HEK293 (cell line): ENCODE results near the gene CRB3.

ENCODE experiments used
- CTCF ChIA-PET: fragments of 350-600 bp; formaldehyde crosslinking; extraction: SDS; loops from one replicate; lab custom pipeline; 2021; ENCODE audit warnings: antibody characterized with exemption; lab: Yijun Ruan, JAX
- POLR2A ChIA-PET: fragments of 300-600 bp; formaldehyde crosslinking; extraction: SDS; loops from one replicate; lab custom pipeline; 2020; ENCODE audit warnings: antibody characterized with exemption, inconsistent platforms; lab: Yijun Ruan, JAX
- H3K27ac ChIP-seq: fragments of 200-500 bp; sonication (Bioruptor generic); 2 replicates; pipeline ENCODE4 v1.5.1; 2014; ENCODE audit warnings: low read depth, low read length, control low read depth, inconsistent platforms; ENCODE audit errors: extremely low read depth
- H3K36me3 ChIP-seq, 2 experiments: fragments of 200-500 bp in 1 of 2; sonication (Bioruptor generic) in 1 of 2; 1 replicate in 1 of 2; 2 replicates in 1 of 2; pipeline ENCODE4 v1.5.1; 2014 to 2017; ENCODE audit warnings: inconsistent platforms in 2 of 2, low read length in 2 of 2; ENCODE audit not compliant: control insufficient read depth in 2 of 2, insufficient read depth in 1 of 2
- H3K4me1 ChIP-seq: fragments of 200-500 bp; sonication (Bioruptor generic); 2 replicates; pipeline ENCODE4 v1.5.1; 2014; ENCODE audit warnings: mild to moderate bottlenecking, low read length, inconsistent platforms; ENCODE audit not compliant: control insufficient read depth, insufficient read depth
- H3K4me3 ChIP-seq: 2 replicates; pipeline ENCODE4 v1.5.1; 2011; ENCODE audit warnings: low read depth, mild to moderate bottlenecking, control low read depth, low read length, moderate library complexity
- H3K9me3 ChIP-seq: fragments of 200-500 bp; sonication (Bioruptor generic); 2 replicates; pipeline ENCODE4 v1.5.1; 2014; ENCODE audit warnings: low read depth, low read length, inconsistent platforms; ENCODE audit not compliant: control insufficient read depth, insufficient read depth
- EGR2 ChIP-seq: fragments of 450-650 bp; formaldehyde crosslinking; IDR thresholded peaks from 2 replicates; pipeline ENCODE4 v1.5.1; 2016; ENCODE audit warnings: low read depth, missing biosample characterization, missing genetic modification characterization
- GLI2 ChIP-seq: fragments of 450-650 bp; formaldehyde crosslinking; IDR thresholded peaks from 2 replicates; pipeline ENCODE4; 2017; ENCODE audit warnings: missing biosample characterization, missing genetic modification characterization, low read depth, borderline replicate concordance
- GLIS2 ChIP-seq: fragments of 450-650 bp; formaldehyde crosslinking; IDR thresholded peaks from 2 replicates; pipeline ENCODE4 v1.5.1; 2016; ENCODE audit warnings: missing biosample characterization, missing genetic modification characterization
- HIC1 ChIP-seq: fragments of 450-650 bp; formaldehyde crosslinking; IDR thresholded peaks from 2 replicates; pipeline ENCODE4 v1.5.1; 2016; ENCODE audit warnings: missing biosample characterization, missing genetic modification characterization
- INSM2 ChIP-seq: fragments of 450-650 bp; formaldehyde crosslinking; IDR thresholded peaks from 2 replicates; pipeline ENCODE4 v1.5.1; 2016; ENCODE audit warnings: missing biosample characterization, missing genetic modification characterization
- KLF8 ChIP-seq: fragments of 450-650 bp; formaldehyde crosslinking; IDR thresholded peaks from 2 replicates; pipeline ENCODE4 v1.5.1; 2016; ENCODE audit warnings: missing biosample characterization, missing genetic modification characterization
- PBX3 ChIP-seq: sonication (generic); formaldehyde crosslinking; IDR thresholded peaks from 2 replicates; pipeline ENCODE4 v1.8.1; 2022; ENCODE audit warnings: mild to moderate bottlenecking, moderate library complexity, missing genetic modification reagents
- REPIN1 ChIP-seq: fragments of 450-650 bp; formaldehyde crosslinking; IDR thresholded peaks from 2 replicates; pipeline ENCODE4 v1.5.1; 2017; ENCODE audit warnings: missing biosample characterization, missing genetic modification characterization, low read depth
- SCRT1 ChIP-seq: fragments of 450-650 bp; formaldehyde crosslinking; IDR thresholded peaks from 2 replicates; pipeline ENCODE4 v1.5.1; 2016; ENCODE audit warnings: missing biosample characterization, missing genetic modification characterization, borderline replicate concordance
- ZFHX2 ChIP-seq: fragments of 450-650 bp; formaldehyde crosslinking; conservative IDR thresholded peaks from 2 replicates; pipeline ENCODE4 v1.5.1; 2016; ENCODE audit warnings: missing biosample characterization, missing genetic modification characterization
- ZNF138 ChIP-seq: fragments of 450-650 bp; formaldehyde crosslinking; IDR thresholded peaks from 2 replicates; pipeline ENCODE4 v1.5.1; 2016; ENCODE audit warnings: missing biosample characterization, missing genetic modification characterization, borderline replicate concordance
- ZNF518A ChIP-seq: fragments of 450-650 bp; formaldehyde crosslinking; conservative IDR thresholded peaks from 2 replicates; pipeline ENCODE4 v1.5.1; 2016; ENCODE audit warnings: low read depth, missing biosample characterization, missing genetic modification characterization
- ZNF561 ChIP-seq: fragments of 450-650 bp; IDR thresholded peaks from 2 replicates; pipeline ENCODE4 v1.5.1; 2018; ENCODE audit warnings: missing biosample characterization, missing genetic modification characterization, borderline replicate concordance
- ZNF677 ChIP-seq: fragments of 450-650 bp; IDR thresholded peaks from 2 replicates; pipeline ENCODE4 v1.5.0; 2018; ENCODE audit warnings: missing biosample characterization, mild to moderate bottlenecking, missing genetic modification characterization, moderate library complexity
- TF ChIP-seq, protein P1 (sequence below): fragments of 450-650 bp; formaldehyde crosslinking; IDR thresholded peaks from 2 replicates; pipeline ENCODE4 v1.5.1; 2016; ENCODE audit warnings: missing biosample characterization, missing genetic modification characterization, borderline replicate concordance

Gene CRB3

GRCh38 chr19:6464070-6464873 lies at the start of gene CRB3:
Gene CRB3, plus strand, starts transcription at chr19:6464271. Its CDS starts 431 bp downstream, at chr19:6464702.
- POLR2A ChIA-PET = interaction anchor here (0.6 kb wide), 1 partner anchor 451 kb away, joined by 4 read pairs; no protein-coding TSS in a partner anchor
- Histone ChIP-seq H3K9me3 (no peaks in the 10 kb centered on the region), H3K4me1 (no peaks in the 10 kb centered on the region), H3K36me3 (no peaks in the 10 kb centered on the region), H3K4me3 (peak within 1 kb of the TSS; percentile 55), H3K27ac (no peak within 1 kb of the TSS)
- TF ChIP-seq ZNF677 (tag by site-specific recombination) (no peak), KLF8 (tag by site-specific recombination) (peak; percentile 36; the same call in 1 of the 2 replicates)
- CTCF ChIA-PET = interaction anchor here (0.6 to 1.1 kb wide), 2 partner anchors 17 to 27 kb away, joined by 3 read pairs; partner anchors contain the start of gene DENND1C

- Histone ChIP-seq H3K4me3 (no peak overlapping the region), H3K27ac (no peak overlapping the region), H3K4me1 (no peaks in the 10 kb centered on the region), H3K36me3 (peaks cover 15 to 64% of the 10 kb centered on the region in 2 experiments), H3K9me3 (no peaks in the 10 kb centered on the region)
- CTCF ChIA-PET = no interaction called here
- POLR2A ChIA-PET = interaction anchor here (1.8 kb wide), 1 partner anchor 10 kb away, joined by 7 read pairs; the partner anchor contains the start of gene KHSRP
- TF ChIP-seq EGR2 (peak; percentile 49; the same call in 1 of the 2 replicates), HIC1 (0 out of 2 replicates have a peak, but pooled peaks have one; percentile 13), GLIS2 (tag by site-specific recombination) (0 out of 2 replicates have a peak, but pooled peaks have one; percentile 14), PBX3 (CRISPR knock-in tag) (no peak), ZNF561 (no peak), ZNF518A (tag by site-specific recombination) (no peak), SCRT1 (no peak), ZFHX2 (tag by site-specific recombination) (peak; percentile 62), INSM2 (no peak), ZNF138 (no peak), REPIN1 (tag by site-specific recombination) (no peak), GLI2 (tag by site-specific recombination) (no peak)
- TF ChIP-seq, protein P1, sequence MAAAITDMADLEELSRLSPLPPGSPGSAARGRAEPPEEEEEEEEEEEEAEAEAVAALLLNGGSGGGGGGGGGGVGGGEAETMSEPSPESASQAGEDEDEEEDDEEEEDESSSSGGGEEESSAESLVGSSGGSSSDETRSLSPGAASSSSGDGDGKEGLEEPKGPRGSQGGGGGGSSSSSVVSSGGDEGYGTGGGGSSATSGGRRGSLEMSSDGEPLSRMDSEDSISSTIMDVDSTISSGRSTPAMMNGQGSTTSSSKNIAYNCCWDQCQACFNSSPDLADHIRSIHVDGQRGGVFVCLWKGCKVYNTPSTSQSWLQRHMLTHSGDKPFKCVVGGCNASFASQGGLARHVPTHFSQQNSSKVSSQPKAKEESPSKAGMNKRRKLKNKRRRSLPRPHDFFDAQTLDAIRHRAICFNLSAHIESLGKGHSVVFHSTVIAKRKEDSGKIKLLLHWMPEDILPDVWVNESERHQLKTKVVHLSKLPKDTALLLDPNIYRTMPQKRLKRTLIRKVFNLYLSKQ (tag by site-specific recombination) = no peak
Measured at GRCh38 chr19:6414793-6415590, 49.1 kb upstream of the CRB3 start.
